ENCODE data around the gene MOCOS.

Gene MOCOS

GRCh38 chr18:36305375-36305774, 118.1 kb downstream of the MOCOS start:
- no peak overlapping the region for H3K27ac ChIP-seq (ENCODE audit: low read depth, low read length)
- no peak overlapping the region for H3K4me3 ChIP-seq (ENCODE audit: low read depth in 1 of 5, low read length in 5 of 5)
- H3K36me3 ChIP-seq (ENCODE audit: control insufficient read depth in 5 of 5, insufficient read depth in 5 of 5, low read length in 5 of 5), result no peaks in the 10 kb centered on the region
- no peak overlapping the region for H3K9ac ChIP-seq (ENCODE audit: low read length in 5 of 5)
- H3K27me3 ChIP-seq (ENCODE audit: control insufficient read depth in 5 of 5, insufficient read depth in 4 of 5, low read length in 5 of 5), result peaks cover 0 to 16% (median 7%) of the 10 kb centered on the region in 5 donors
- H3K9me3 ChIP-seq (ENCODE audit: control insufficient read depth in 5 of 5, low read length in 5 of 5), result no peaks in the 10 kb centered on the region
- H3K4me1 ChIP-seq (ENCODE audit: control insufficient read depth in 5 of 5, insufficient read depth in 5 of 5, low read length in 5 of 5), result peaks cover 0 to 6% (median 0%) of the 10 kb centered on the region in 5 donors

- Histone ChIP-seq H3K36me3 (ENCODE audit: control insufficient read depth in 5 of 5, insufficient read depth in 5 of 5, low read length in 5 of 5) (no peaks in the 10 kb centered on the region), H3K9ac (ENCODE audit: low read length in 5 of 5) (no peak overlapping the region), H3K4me1 (ENCODE audit: control insufficient read depth in 5 of 5, insufficient read depth in 5 of 5, low read length in 5 of 5) (peaks cover 0 to 6% (median 0%) of the 10 kb centered on the region in 5 donors), H3K4me3 (ENCODE audit: low read depth in 1 of 5, low read length in 5 of 5) (no peak overlapping the region), H3K9me3 (ENCODE audit: control insufficient read depth in 5 of 5, low read length in 5 of 5) (no peaks in the 10 kb centered on the region), H3K27me3 (ENCODE audit: control insufficient read depth in 5 of 5, insufficient read depth in 4 of 5, low read length in 5 of 5) (peaks cover 0 to 14% (median 7%) of the 10 kb centered on the region in 5 donors), H3K27ac (ENCODE audit: low read depth, low read length) (no peak overlapping the region)
Observed at GRCh38 chr18:36307513-36307912, 120.2 kb downstream of the MOCOS start.

DNA sequence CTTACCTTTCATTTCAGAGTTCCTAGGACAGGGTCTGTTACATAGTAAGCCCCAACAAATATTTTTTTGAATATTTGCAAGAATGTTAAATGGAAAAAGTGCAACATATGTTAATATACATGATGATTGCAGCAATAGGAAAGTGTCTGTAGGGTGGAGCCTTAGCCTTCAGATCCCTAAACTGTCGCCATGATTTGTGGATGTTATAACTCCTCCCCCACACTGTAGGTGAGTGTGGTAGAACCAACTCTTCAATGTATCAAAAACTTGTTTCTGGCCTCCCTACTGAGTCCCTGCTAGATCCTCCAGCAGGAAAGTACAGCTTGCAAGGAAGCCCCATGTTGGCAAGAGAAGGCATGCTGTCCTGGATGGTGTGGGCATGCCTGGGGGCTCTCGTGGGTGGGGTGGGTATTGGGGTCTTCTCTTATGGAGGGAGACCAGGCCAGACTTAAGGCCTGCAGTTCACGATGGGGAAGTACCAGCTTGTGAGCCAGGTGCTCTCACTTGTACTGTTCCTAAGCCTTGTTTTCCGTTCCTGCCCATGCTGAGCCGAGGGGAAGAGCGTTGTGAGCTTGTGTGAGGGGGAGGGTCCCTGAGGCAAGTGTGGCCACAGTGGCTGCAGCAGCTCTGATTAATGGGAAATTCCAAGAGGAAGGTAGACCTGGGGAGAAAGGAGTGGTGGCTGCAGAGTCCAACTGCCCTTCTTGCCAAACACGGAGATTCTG, 121.6 kb downstream of the MOCOS start:
- no peak overlapping the region for H3K27ac ChIP-seq (ENCODE audit: low read depth, low read length)
- H3K4me3 ChIP-seq (ENCODE audit: low read depth in 1 of 5, low read length in 5 of 5), result no peak overlapping the region

GRCh38 chr18:36309436-36310391, 122.4 kb downstream of the MOCOS start:
- H3K36me3 ChIP-seq (ENCODE audit: control insufficient read depth in 5 of 5, insufficient read depth in 5 of 5, low read length in 5 of 5), result no peaks in the 10 kb centered on the region
- peaks cover 0 to 6% (median 0%) of the 10 kb centered on the region in 5 donors for H3K4me1 ChIP-seq (ENCODE audit: control insufficient read depth in 5 of 5, insufficient read depth in 5 of 5, low read length in 5 of 5)
- H3K4me3 ChIP-seq (ENCODE audit: low read depth in 1 of 5, low read length in 5 of 5), result no peak overlapping the region
- H3K27ac ChIP-seq (ENCODE audit: low read depth, low read length), result no peak overlapping the region
- no peaks in the 10 kb centered on the region for H3K9me3 ChIP-seq (ENCODE audit: control insufficient read depth in 5 of 5, low read length in 5 of 5)
- peaks cover 0 to 10% (median 4%) of the 10 kb centered on the region in 5 donors for H3K27me3 ChIP-seq (ENCODE audit: control insufficient read depth in 5 of 5, insufficient read depth in 4 of 5, low read length in 5 of 5)
- no peak overlapping the region for H3K9ac ChIP-seq (ENCODE audit: low read length in 5 of 5)

More for the DNA sequence above, 121.6 kb downstream of the MOCOS start:
- no peaks in the 10 kb centered on the region for H3K36me3 ChIP-seq (ENCODE audit: control insufficient read depth in 5 of 5, insufficient read depth in 5 of 5, low read length in 5 of 5)
- peaks cover 0 to 10% (median 4%) of the 10 kb centered on the region in 5 donors for H3K27me3 ChIP-seq (ENCODE audit: control insufficient read depth in 5 of 5, insufficient read depth in 4 of 5, low read length in 5 of 5)
- no peaks in the 10 kb centered on the region for H3K9me3 ChIP-seq (ENCODE audit: control insufficient read depth in 5 of 5, low read length in 5 of 5)
- H3K4me1 ChIP-seq (ENCODE audit: control insufficient read depth in 5 of 5, insufficient read depth in 5 of 5, low read length in 5 of 5), result peaks cover 0 to 6% (median 0%) of the 10 kb centered on the region in 5 donors
- H3K9ac ChIP-seq (ENCODE audit: low read length in 5 of 5), result no peak overlapping the region

DNA sequence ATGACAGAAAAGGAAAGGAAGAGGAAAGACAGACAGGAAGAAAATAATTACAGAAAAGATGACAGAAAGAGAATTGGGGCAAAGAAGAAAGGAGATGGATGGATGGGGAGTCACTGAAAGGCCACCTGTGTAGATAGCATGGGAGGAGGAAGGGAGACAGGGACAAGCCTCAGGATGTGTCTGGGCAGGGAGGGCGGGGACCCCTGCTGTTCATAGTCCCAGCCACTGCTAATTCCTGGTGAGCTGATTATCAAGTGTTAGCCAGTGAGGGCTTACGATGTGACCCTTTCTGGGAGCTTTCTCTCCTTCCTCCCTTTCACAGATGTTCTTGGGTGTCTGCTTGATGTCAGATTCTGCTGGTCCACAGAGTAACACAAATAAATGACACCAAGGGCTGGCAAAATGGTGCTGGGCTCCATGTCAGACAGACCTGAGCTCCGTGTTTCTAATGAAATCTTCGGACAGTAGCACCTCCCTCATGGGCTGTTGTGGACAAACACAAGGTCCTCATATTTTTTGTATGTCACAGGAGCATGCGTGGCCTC, 123.8 kb downstream of the MOCOS start:
- H3K36me3 ChIP-seq (ENCODE audit: control insufficient read depth in 5 of 5, insufficient read depth in 5 of 5, low read length in 5 of 5), result no peaks in the 10 kb centered on the region
- peaks cover 0 to 6% (median 0%) of the 10 kb centered on the region in 5 donors for H3K4me1 ChIP-seq (ENCODE audit: control insufficient read depth in 5 of 5, insufficient read depth in 5 of 5, low read length in 5 of 5)
- no peak overlapping the region for H3K4me3 ChIP-seq (ENCODE audit: low read depth in 1 of 5, low read length in 5 of 5)
- no peak overlapping the region for H3K27ac ChIP-seq (ENCODE audit: low read depth, low read length)
- no peak overlapping the region for H3K9ac ChIP-seq (ENCODE audit: low read length in 5 of 5)
- H3K9me3 ChIP-seq (ENCODE audit: control insufficient read depth in 5 of 5, low read length in 5 of 5), result no peaks in the 10 kb centered on the region
- peaks cover 0 to 8% (median 2%) of the 10 kb centered on the region in 5 donors for H3K27me3 ChIP-seq (ENCODE audit: control insufficient read depth in 5 of 5, insufficient read depth in 4 of 5, low read length in 5 of 5)

- H3K9ac ChIP-seq (ENCODE audit: low read length in 5 of 5), result no peak overlapping the region
- peaks cover 0 to 7% (median 0%) of the 10 kb centered on the region in 5 donors for H3K27me3 ChIP-seq (ENCODE audit: control insufficient read depth in 5 of 5, insufficient read depth in 4 of 5, low read length in 5 of 5)
- H3K36me3 ChIP-seq (ENCODE audit: control insufficient read depth in 5 of 5, insufficient read depth in 5 of 5, low read length in 5 of 5), result no peaks in the 10 kb centered on the region
- peaks cover 0 to under 1% (median 0%) of the 10 kb centered on the region in 5 donors for H3K9me3 ChIP-seq (ENCODE audit: control insufficient read depth in 5 of 5, low read length in 5 of 5)
- no peak overlapping the region for H3K4me3 ChIP-seq (ENCODE audit: low read depth in 1 of 5, low read length in 5 of 5)
- no peak overlapping the region for H3K27ac ChIP-seq (ENCODE audit: low read depth, low read length)
- H3K4me1 ChIP-seq (ENCODE audit: control insufficient read depth in 5 of 5, insufficient read depth in 5 of 5, low read length in 5 of 5), result peaks cover 0 to 6% (median 0%) of the 10 kb centered on the region in 5 donors
Observed at GRCh38 chr18:36312806-36313395, 125.6 kb downstream of the MOCOS start.

- H3K9me3 ChIP-seq (ENCODE audit: control insufficient read depth in 5 of 5, low read length in 5 of 5), result peaks cover 0 to 5% (median 0%) of the 10 kb centered on the region in 5 donors
- peaks cover 0 to 6% (median 0%) of the 10 kb centered on the region in 5 donors for H3K27me3 ChIP-seq (ENCODE audit: control insufficient read depth in 5 of 5, insufficient read depth in 4 of 5, low read length in 5 of 5)
- H3K4me1 ChIP-seq (ENCODE audit: control insufficient read depth in 5 of 5, insufficient read depth in 5 of 5, low read length in 5 of 5), result peaks cover 0 to 6% (median 0%) of the 10 kb centered on the region in 5 donors
- no peaks in the 10 kb centered on the region for H3K36me3 ChIP-seq (ENCODE audit: control insufficient read depth in 5 of 5, insufficient read depth in 5 of 5, low read length in 5 of 5)
- no peak overlapping the region for H3K9ac ChIP-seq (ENCODE audit: low read length in 5 of 5)
- no peak overlapping the region for H3K4me3 ChIP-seq (ENCODE audit: low read depth in 1 of 5, low read length in 5 of 5)
- no peak overlapping the region for H3K27ac ChIP-seq (ENCODE audit: low read depth, low read length)
Observed at GRCh38 chr18:36314098-36314497, 126.8 kb downstream of the MOCOS start.

- Histone ChIP-seq H3K27ac (ENCODE audit: low read depth, low read length) (no peak overlapping the region), H3K4me1 (ENCODE audit: control insufficient read depth in 5 of 5, insufficient read depth in 5 of 5, low read length in 5 of 5) (no peaks in the 10 kb centered on the region), H3K9ac (ENCODE audit: low read length in 5 of 5) (no peak overlapping the region), H3K36me3 (ENCODE audit: control insufficient read depth in 5 of 5, insufficient read depth in 5 of 5, low read length in 5 of 5) (no peaks in the 10 kb centered on the region), H3K4me3 (ENCODE audit: low read depth in 1 of 5, low read length in 5 of 5) (no peak overlapping the region), H3K9me3 (ENCODE audit: control insufficient read depth in 5 of 5, low read length in 5 of 5) (peaks cover 0 to 5% (median 0%) of the 10 kb centered on the region in 5 donors), H3K27me3 (ENCODE audit: control insufficient read depth in 5 of 5, insufficient read depth in 4 of 5, low read length in 5 of 5) (peaks cover 0 to under 1% (median 0%) of the 10 kb centered on the region in 5 donors)
Observed at GRCh38 chr18:36314754-36315153, 127.5 kb downstream of the MOCOS start.

DNA sequence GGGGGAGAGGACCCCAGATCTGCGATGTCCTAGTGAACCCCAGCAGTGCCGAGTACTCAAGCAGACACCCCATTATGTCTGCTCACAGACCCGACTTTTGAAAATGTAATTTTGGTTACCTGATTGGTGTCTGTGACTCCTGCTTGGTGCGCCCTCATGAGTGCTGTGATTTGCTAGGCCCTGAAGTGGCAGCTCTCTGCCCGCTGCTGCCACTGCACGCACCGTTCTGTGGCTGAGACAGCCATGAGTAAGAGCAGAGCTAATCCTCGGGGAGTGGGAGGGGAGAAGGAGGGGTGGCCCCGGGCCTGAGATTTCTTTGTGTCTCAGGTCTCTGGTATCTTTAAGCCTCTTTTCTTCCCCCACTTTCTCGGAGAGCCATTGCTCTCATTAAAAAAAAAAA, 128.4 kb downstream of the MOCOS start:
- no peaks in the 10 kb centered on the region for H3K36me3 ChIP-seq (ENCODE audit: control insufficient read depth in 5 of 5, insufficient read depth in 5 of 5, low read length in 5 of 5)
- no peaks in the 10 kb centered on the region for H3K27me3 ChIP-seq (ENCODE audit: control insufficient read depth in 5 of 5, insufficient read depth in 4 of 5, low read length in 5 of 5)
- H3K4me3 ChIP-seq (ENCODE audit: low read depth in 1 of 5, low read length in 5 of 5), result no peak overlapping the region
- H3K9me3 ChIP-seq (ENCODE audit: control insufficient read depth in 5 of 5, low read length in 5 of 5), result peaks cover 0 to 5% (median 0%) of the 10 kb centered on the region in 5 donors
- H3K4me1 ChIP-seq (ENCODE audit: control insufficient read depth in 5 of 5, insufficient read depth in 5 of 5, low read length in 5 of 5), result no peaks in the 10 kb centered on the region
- no peak overlapping the region for H3K9ac ChIP-seq (ENCODE audit: low read length in 5 of 5)
- H3K27ac ChIP-seq (ENCODE audit: low read depth, low read length), result no peak overlapping the region

Measured in subcutaneous abdominal adipose tissue (tissue), 5 donors.